IMR-90 (cell line): ENCODE measurements around the gene TAF8. TPM values are rescaled to one million over a fixed set of nuclear protein-coding genes. Genes with fewer than 3 reads are reported as not detected.

ENCODE experiments used
- ATAC-seq: fragments of 200-7000 bp; cut with Tn5 transposase; 2 replicates; pipeline ENCODE4 v1.9.1; 2020; ENCODE audit warnings: low read depth, mild to moderate bottlenecking, moderate library complexity
- BruUV-seq: library from RNA; stranded (reverse); fragments of 400-500 nt; replicated peaks from 2 replicates; lab custom pipeline; 2021; lab: Mats Ljungman, UMichigan
- CTCF ChIA-PET: fragments of 300-600 bp; formaldehyde crosslinking; extraction: SDS; loops from one replicate; lab custom pipeline; 2021; ENCODE audit warnings: antibody characterized with exemption; lab: Yijun Ruan, JAX
- POLR2A ChIA-PET: fragments of 300-600 bp; sonication (Branson Sonifier 250); formaldehyde crosslinking; loops from one replicate; lab custom pipeline; 2022; ENCODE audit warnings: antibody characterized with exemption; ENCODE audit not compliant: unreplicated experiment; lab: Charles Lee
- DNase-seq: peaks from one replicate; pipeline ENCODE4 v3.0.0; 2013
- H2AFZ ChIP-seq: replicated peaks from 2 replicates; pipeline ENCODE3; 2013; ENCODE audit warnings: low read length, mild to moderate bottlenecking; ENCODE audit not compliant: poor library complexity
- H2AK5ac ChIP-seq: 2 replicates; pipeline ENCODE4 v1.6.1; 2013; ENCODE audit warnings: low read depth, low read length, inconsistent platforms
- H2AK9ac ChIP-seq: replicated peaks from 2 replicates; pipeline ENCODE3; 2013; ENCODE audit warnings: mild to moderate bottlenecking, low read depth, low read length, moderate library complexity; ENCODE audit not compliant: poor library complexity
- H2BK120ac ChIP-seq: 2 replicates; pipeline ENCODE4 v1.6.1; 2013; ENCODE audit warnings: low read depth, low read length, inconsistent platforms
- H2BK15ac ChIP-seq: 3 replicates; pipeline ENCODE4 v1.6.1; 2013; ENCODE audit warnings: low read depth, low read length, inconsistent platforms
- H2BK20ac ChIP-seq: 2 replicates; pipeline ENCODE4 v1.6.1; 2013; ENCODE audit warnings: low read depth, mild to moderate bottlenecking, inconsistent platforms, low read length, moderate library complexity
- H2BK5ac ChIP-seq: 2 replicates; pipeline ENCODE4 v1.6.1; 2013; ENCODE audit warnings: mild to moderate bottlenecking, low read depth, low read length, inconsistent platforms; ENCODE audit not compliant: poor library complexity, severe bottlenecking
- H3K14ac ChIP-seq: replicated peaks from 2 replicates; pipeline ENCODE4 v1.6.1; 2013; ENCODE audit warnings: low read depth, low read length, inconsistent platforms
- H3K18ac ChIP-seq: 2 replicates; pipeline ENCODE4 v1.6.1; 2013; ENCODE audit warnings: low read depth, low read length, control low read depth
- H3K23ac ChIP-seq: 2 replicates; pipeline ENCODE4 v1.6.1; 2013; ENCODE audit warnings: low read depth, low read length, inconsistent platforms
- H3K27ac ChIP-seq: 2 replicates; pipeline ENCODE4 v1.5.1; 2013; ENCODE audit warnings: mild to moderate bottlenecking, control low read depth, low read length; ENCODE audit not compliant: insufficient read depth
- H3K27me3 ChIP-seq: 2 replicates; pipeline ENCODE4 v1.6.1; 2013; ENCODE audit warnings: low read length; ENCODE audit not compliant: control insufficient read depth, insufficient read depth
- H3K36me3 ChIP-seq: 2 replicates; pipeline ENCODE4 v1.6.1; 2013; ENCODE audit warnings: low read length, mixed read lengths; ENCODE audit not compliant: control insufficient read depth, insufficient read depth
- H3K4ac ChIP-seq: 2 replicates; pipeline ENCODE4 v1.6.1; 2013; ENCODE audit warnings: low read depth, low read length, inconsistent platforms
- H3K4me1 ChIP-seq: 2 replicates; pipeline ENCODE4 v1.6.1; 2013; ENCODE audit warnings: low read length, mixed read lengths; ENCODE audit not compliant: control insufficient read depth, insufficient read depth
- H3K4me2 ChIP-seq: 2 replicates; pipeline ENCODE4 v1.6.1; 2013; ENCODE audit warnings: low read depth, mild to moderate bottlenecking, control low read depth, low read length, moderate library complexity
- H3K4me3 ChIP-seq: 2 replicates; pipeline ENCODE4 v1.5.1; 2013; ENCODE audit warnings: low read depth, mild to moderate bottlenecking, control low read depth, low read length, moderate library complexity; ENCODE audit not compliant: insufficient read depth
- H3K56ac ChIP-seq: 2 replicates; pipeline ENCODE4 v1.6.1; 2013; ENCODE audit warnings: low read length, inconsistent platforms; ENCODE audit not compliant: insufficient read depth; ENCODE audit errors: extremely low read depth
- H3K79me1 ChIP-seq, 2 experiments: 2 replicates each; pipeline ENCODE4 v1.6.1; 2013; ENCODE audit warnings: low read length in 2 of 2, inconsistent platforms in 1 of 2, low read depth in 1 of 2
- H3K9ac ChIP-seq: 2 replicates; pipeline ENCODE4 v1.6.1; 2013; ENCODE audit warnings: low read depth, low read length, control low read depth
- H3K9me1 ChIP-seq: 2 replicates; pipeline ENCODE4 v1.6.1; 2013; ENCODE audit warnings: low read length, inconsistent platforms; ENCODE audit not compliant: insufficient read depth
- H3K9me3 ChIP-seq: 2 replicates; pipeline ENCODE4 v1.6.1; 2013; ENCODE audit warnings: low read length; ENCODE audit not compliant: control insufficient read depth, insufficient read depth
- H4K20me1 ChIP-seq: 2 replicates; pipeline ENCODE4 v1.6.1; 2013; ENCODE audit warnings: low read length, inconsistent platforms; ENCODE audit not compliant: insufficient read depth
- H4K5ac ChIP-seq: 2 replicates; pipeline ENCODE4 v1.6.1; 2013; ENCODE audit warnings: mild to moderate bottlenecking, low read depth, low read length, control low read depth
- H4K8ac ChIP-seq, 2 experiments: 2 replicates each; pipeline ENCODE4 v1.6.1; 2013; ENCODE audit warnings: low read depth in 2 of 2, low read length in 2 of 2, control low read depth in 1 of 2, inconsistent platforms in 1 of 2
- H4K91ac ChIP-seq: 2 replicates; pipeline ENCODE4 v1.6.1; 2013; ENCODE audit warnings: low read depth, low read length, inconsistent platforms; ENCODE audit not compliant: insufficient read depth
- CEBPB ChIP-seq: IDR thresholded peaks from 2 replicates; pipeline ENCODE4 v1.6.1; 2012; ENCODE audit warnings: low read depth, low read length, improper control_type of control experiment
- MAZ ChIP-seq: IDR thresholded peaks from 2 replicates; pipeline ENCODE4 v1.6.1; 2012; ENCODE audit warnings: low read depth, mild to moderate bottlenecking, low read length, improper control_type of control experiment, moderate library complexity, borderline replicate concordance
- RAD21 ChIP-seq: IDR thresholded peaks from 2 replicates; pipeline ENCODE4 v1.6.1; 2012; ENCODE audit warnings: low read length, improper control_type of control experiment
- RFX5 ChIP-seq: IDR thresholded peaks from 2 replicates; pipeline ENCODE4 v1.8.0; 2012; ENCODE audit warnings: low read depth, mild to moderate bottlenecking, low read length, moderate library complexity
- SMC3 ChIP-seq: fragments of 150-350 bp; IDR thresholded peaks from 2 replicates; pipeline ENCODE4 v1.6.1; 2016; ENCODE audit warnings: low read depth, mild to moderate bottlenecking, antibody characterized with exemption, low read length, moderate library complexity
- WGBS, 2 experiments: methylation state at CpG; one replicate each; pipeline versions ENCODE4 v1.1.5 to v1.1.7; 2013; ENCODE audit warnings: missing lambda C conversion rate in 2 of 2; ENCODE audit not compliant: insufficient read length in 1 of 2; ENCODE audit errors: extremely low coverage in 2 of 2; 5-methylcytosine and 5-hydroxymethylcytosine counted together
- dilution Hi-C: fragments of 300-500 bp; cut with HindIII; formaldehyde crosslinking; loops from one replicate; pipeline ENCODE4 v1.14.3; 2018; ENCODE audit warnings: low sequenced_read_pairs; ENCODE audit not compliant: unreplicated experiment
- in situ Hi-C: fragments of 300-500 bp; cut with MboI; formaldehyde crosslinking; loops from 3 replicates; pipeline ENCODE4 v1.14.3; 2019; ENCODE audit warnings: low sequenced_read_pairs, inconsistent platforms, mixed read lengths
- intact Hi-C: fragments of 100-400 bp; cut with micrococcal nuclease; formaldehyde crosslinking; loops from 2 replicates; pipeline ENCODE4 v1.10.0; 2022
- polyA plus RNA-seq, 3 experiments: library from polyadenylated mRNA; depleted of rRNA; stranded (reverse); fragments of >200 nt; gene quantifications; 2 replicates each; pipeline ENCODE4 v1.2.3, GENCODE V29; 2012; ENCODE audit warnings: low replicate concordance in 1 of 3
- total RNA-seq: library from RNA; depleted of rRNA; stranded (reverse); fragments of >200 nt; gene quantifications from 2 replicates; pipeline ENCODE4 v1.2.3, GENCODE V29; 2012

TAF8 gene
- total and polyA plus RNA-seq, 2 of the 4 experiments (the other 2 are of a cell fraction) = 14.3 to 22.8 TPM

- intact Hi-C loops = no loop called here
- H3K79me1 ChIP-seq = no peaks in the 10 kb centered on the region
- H3K27ac ChIP-seq = no peak overlapping the region
- H2BK20ac ChIP-seq = no peak overlapping the region
- H4K20me1 ChIP-seq = peaks cover 3% of the 10 kb centered on the region; the same call in 1 of the 2 replicates
- DNase-seq = no peak
- peaks cover 3% of the 10 kb centered on the region; the same call in 1 of the 2 replicates for H3K9me1 ChIP-seq
- H3K36me3 ChIP-seq = no peaks in the 10 kb centered on the region
- H2AFZ ChIP-seq = no peak overlapping the region
- no peak overlapping the region for H2AK9ac ChIP-seq
- TF ChIP-seq CEBPB (no peak), RFX5 (no peak), RAD21 (no peak), SMC3 (no peak), MAZ (no peak)
- H3K56ac ChIP-seq = no peak overlapping the region
- ChIA-PET CTCF (no interaction called here), POLR2A (no interaction called here)
- H4K8ac ChIP-seq = no peak overlapping the region
- dilution Hi-C loops = no loop called here
- in situ Hi-C loops = no loop called here
- H3K4me1 ChIP-seq = peaks cover 2% of the 10 kb centered on the region
- H2BK15ac ChIP-seq = no peak overlapping the region
- no peak overlapping the region for H2AK5ac ChIP-seq
- H2BK5ac ChIP-seq = no peak overlapping the region
- ATAC-seq = no peak
- no peak overlapping the region for H2BK120ac ChIP-seq
- no peak overlapping the region for H3K14ac ChIP-seq
- BruUV-seq = no TSS peak
- no peak overlapping the region for H4K5ac ChIP-seq
- H3K4me2 ChIP-seq = no peak overlapping the region
- no peak overlapping the region; the same call in 1 of the 2 replicates for H3K4ac ChIP-seq
- no peak overlapping the region for H4K91ac ChIP-seq
- H3K9me3 ChIP-seq = no peaks in the 10 kb centered on the region
- no peak overlapping the region for H3K23ac ChIP-seq
- no peak overlapping the region for H3K4me3 ChIP-seq
- H3K18ac ChIP-seq = no peak overlapping the region
- no peak overlapping the region for H3K9ac ChIP-seq
- no peaks in the 10 kb centered on the region for H3K27me3 ChIP-seq
- WGBS, 2 experiments = 80% methylated on average over 1 of the region's 12 CpGs; no CpG with 5 or more reads in 1 of the 2 experiments
These were observed 28.2 kb upstream of the TAF8 start for GRCh38 chr6:42021847-42022754.
